HG02885 (cell line): ENCODE results near the gene IL18RAP.

Source experiments
- ATAC-seq: cut with Tn5 transposase; IDR thresholded peaks from one replicate; pipeline ENCODE4 v1.9.1; 2021; ENCODE audit warnings: mild to moderate bottlenecking; ENCODE audit not compliant: unreplicated experiment, poor library complexity

IL18RAP gene

GRCh38 chr2:102422910-102423309 lies at the start of gene IL18RAP:
Gene IL18RAP, plus strand, starts transcription at chr2:102423160. Its CDS starts 118 bp downstream, at chr2:102423278.
- no peak for ATAC-seq

- no peak for ATAC-seq
These were observed 46.8 kb upstream of the IL18RAP start for GRCh38 chr2:102376052-102376591.

DNA sequence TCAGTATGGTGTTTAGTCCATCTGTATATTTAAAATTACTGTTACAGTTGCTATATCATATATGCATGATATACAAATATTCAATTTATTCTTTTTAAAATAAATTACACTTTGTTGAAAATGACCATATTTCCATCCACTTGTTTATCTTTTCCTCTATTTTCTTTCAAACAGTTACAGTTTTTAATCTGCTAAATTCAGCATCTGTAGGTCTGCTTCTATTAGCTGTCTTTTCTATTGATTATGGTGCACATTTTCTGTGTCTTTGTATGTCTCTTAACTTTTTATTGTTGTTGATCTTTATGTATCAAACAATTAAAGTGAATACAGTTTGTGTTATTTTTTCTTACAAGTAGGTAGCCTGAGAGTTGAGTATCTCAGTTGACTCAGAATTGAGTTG lies 39.2 kb upstream of the IL18RAP start:
- ATAC-seq = no peak

DNA sequence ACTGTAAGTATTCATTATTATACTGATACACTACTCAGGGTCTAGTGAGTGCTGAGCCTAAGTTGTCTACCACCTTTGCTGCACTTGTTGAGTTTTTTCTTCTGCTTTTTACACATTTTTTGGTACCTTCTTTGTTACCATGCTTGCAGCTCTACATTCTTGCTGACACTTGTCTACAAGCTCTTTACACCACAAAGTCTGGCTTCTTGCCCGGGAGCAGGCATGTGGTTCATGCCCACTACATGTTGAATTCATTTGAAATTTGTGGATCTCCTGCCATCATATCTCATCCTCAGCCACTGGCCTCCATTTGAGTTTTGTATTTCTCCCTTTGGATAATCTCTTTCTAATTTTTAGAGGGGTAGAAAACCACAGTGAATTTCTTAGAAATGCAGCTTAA lies 37.4 kb upstream of the IL18RAP start:
- ATAC-seq = no peak

DNA sequence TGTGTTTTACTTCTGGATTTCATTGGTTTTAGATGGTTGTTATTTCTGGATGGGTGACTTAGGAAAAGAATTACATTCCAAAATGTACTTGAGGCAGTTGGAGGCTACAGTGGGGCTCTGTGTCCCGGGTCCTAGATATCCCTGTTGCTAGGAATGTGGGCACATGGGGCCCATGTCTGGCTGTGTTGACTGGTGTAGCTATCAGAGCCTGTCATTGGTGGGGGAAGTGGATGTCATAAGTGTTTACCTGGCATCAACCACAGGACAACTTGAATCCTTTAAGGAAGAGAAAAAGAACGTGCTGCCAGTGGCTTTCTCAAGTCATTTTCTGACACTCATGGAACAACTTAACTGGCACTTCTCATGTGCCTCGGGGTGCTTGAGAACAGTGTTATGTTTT lies 37.0 kb upstream of the IL18RAP start:
- ATAC-seq = no peak

DNA sequence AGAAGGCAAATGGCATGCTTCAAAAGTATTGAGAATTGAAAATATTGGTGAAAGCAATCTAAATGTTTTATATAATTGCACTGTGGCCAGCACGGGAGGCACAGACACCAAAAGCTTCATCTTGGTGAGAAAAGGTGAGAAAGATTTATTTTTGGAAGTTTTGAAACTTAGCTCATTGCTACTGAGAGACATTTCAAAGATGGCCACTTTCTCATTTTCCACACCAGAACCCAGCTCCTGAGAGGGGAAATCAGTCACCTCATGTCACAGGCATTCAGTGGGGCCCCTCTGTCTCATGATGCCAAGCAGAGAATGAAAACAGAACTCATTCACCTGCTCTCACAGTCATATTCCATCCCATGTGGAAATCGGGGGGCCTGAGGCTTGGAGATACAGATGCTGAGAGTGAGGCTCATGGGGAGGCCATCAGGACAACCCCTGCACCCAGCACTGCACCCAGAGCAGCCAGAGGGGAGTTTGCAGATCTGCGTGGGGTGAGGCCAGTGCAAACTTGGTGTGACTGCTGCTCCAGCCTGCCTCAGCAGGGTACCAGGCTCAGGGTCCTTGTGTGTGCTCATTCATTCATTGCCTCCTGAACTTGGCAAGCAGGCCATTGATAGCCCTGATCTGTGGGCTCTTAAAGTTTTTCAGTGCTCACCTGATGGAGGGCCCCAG lies 36.0 kb upstream of the IL18RAP start:
- ATAC-seq = peak; percentile 69

DNA sequence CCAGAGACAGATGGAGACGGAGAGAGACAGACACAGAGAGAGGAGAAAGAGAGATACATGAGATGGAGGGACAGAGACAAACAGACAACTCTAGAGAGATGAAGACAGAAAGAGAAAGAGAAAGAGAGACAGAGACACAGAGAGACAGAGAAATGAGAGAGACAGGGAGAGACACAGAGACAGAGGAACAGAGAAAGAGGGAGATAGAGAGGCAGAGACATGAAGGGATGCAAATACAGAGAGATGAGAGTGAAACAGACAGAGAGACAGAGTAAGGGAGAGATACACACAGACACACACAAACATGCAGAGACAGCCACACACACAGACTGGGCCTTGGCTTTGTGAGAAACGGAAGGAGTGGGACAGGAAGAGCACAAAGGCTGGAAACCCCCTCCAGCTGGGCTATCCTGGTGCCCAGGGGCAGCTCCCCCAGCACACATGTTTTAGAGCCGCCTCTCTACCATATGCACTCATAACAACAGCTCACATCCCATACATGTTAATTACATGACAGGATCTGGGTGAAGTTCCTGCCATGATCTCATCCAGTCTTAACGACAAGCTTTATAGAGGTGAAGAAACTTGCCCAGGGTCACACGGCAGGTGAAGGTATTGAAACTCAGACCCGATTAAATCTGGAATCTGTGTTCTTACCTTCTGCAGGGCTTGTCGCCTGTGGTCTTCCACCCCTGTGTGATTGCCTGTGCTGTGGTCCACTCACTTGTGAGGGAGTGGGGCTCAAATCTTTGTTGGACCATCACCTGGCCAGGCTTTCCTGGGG lies 35.0 kb upstream of the IL18RAP start:
- ATAC-seq = peak; percentile 56

- no peak for ATAC-seq
These were observed 31.4 kb upstream of the IL18RAP start for GRCh38 chr2:102391565-102391964.

GRCh38 chr2:102392096-102392495 lies 30.9 kb upstream of the IL18RAP start:
- no peak for ATAC-seq

DNA sequence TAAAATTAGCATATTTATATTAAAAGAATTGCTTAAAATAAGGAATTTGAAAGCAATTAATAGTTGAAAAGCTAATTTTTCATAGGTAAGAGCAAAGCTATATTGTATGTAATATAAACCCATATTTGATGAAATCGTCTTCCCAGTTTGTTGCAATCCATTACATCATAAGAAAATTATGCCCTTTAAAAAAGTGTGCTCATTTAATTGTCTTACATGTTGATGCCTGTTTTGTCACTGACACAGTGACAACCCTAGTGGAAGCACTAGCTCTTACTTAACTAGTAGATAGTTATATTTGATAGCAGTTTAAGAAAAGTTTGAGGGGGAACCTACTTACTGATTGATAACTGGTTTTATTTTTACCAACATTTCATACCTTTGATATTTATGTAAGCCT lies 30.0 kb upstream of the IL18RAP start:
- no peak for ATAC-seq

GRCh38 chr2:102396012-102396411 lies 26.9 kb upstream of the IL18RAP start:
- ATAC-seq = no peak

- ATAC-seq = no peak
These were observed 25.8 kb upstream of the IL18RAP start for GRCh38 chr2:102397209-102397608.

GRCh38 chr2:102399499-102400141 lies 23.3 kb upstream of the IL18RAP start:
- no peak for ATAC-seq

- ATAC-seq = no peak
These were observed 21.5 kb upstream of the IL18RAP start for GRCh38 chr2:102401456-102401855.

- ATAC-seq = no peak
These were observed 21.1 kb upstream of the IL18RAP start for GRCh38 chr2:102401865-102402264.

DNA sequence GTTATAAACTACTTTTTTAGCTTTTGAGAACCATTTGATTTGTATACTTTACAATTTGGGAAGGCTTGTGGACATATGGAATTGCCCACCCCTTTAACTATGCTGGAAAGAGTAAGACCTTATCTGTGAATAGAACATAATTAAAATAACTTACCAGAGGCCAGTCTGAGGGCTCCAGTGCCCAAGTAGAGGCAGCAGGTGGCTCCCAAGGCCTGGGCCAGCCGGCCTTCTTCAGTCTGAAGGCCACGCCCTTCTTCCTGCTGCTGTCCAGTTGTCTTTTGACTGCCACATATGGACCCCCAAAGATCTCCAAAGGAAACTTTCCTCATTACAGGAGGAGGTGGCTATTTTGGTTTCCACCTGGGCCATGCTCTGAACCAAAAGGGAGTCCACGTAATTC lies 12.0 kb upstream of the IL18RAP start:
- ATAC-seq = no peak

DNA sequence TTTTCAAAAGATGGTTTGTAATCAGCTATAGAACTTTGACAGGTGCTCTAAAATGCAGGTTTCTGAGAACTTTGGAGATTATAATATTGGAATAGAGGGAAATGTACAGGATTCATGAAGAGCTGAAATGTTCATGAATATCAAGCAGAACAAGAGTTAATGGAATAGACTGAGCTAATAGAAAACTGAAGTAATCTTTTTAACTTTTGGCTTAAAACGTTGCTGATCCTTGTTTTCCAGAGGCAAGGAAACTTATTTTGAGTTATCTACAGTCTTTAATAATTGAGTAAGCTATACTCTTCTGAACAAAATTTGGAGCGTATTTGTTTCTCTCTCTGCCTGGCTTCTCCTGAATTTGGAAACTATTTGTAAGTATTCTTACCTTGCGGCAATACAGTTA lies 10.8 kb upstream of the IL18RAP start:
- no peak for ATAC-seq

- ATAC-seq = peak; percentile 49
These were observed 5.0 kb upstream of the IL18RAP start for GRCh38 chr2:102417946-102418345.

- ATAC-seq = peak; percentile 85
These were observed 4.5 kb upstream of the IL18RAP start for GRCh38 chr2:102418421-102418961.

- ATAC-seq = no peak
These were observed 2.7 kb upstream of the IL18RAP start for GRCh38 chr2:102420290-102420689.
